ENCODE data around the gene GIPC3.

The GIPC3 gene, protein sequence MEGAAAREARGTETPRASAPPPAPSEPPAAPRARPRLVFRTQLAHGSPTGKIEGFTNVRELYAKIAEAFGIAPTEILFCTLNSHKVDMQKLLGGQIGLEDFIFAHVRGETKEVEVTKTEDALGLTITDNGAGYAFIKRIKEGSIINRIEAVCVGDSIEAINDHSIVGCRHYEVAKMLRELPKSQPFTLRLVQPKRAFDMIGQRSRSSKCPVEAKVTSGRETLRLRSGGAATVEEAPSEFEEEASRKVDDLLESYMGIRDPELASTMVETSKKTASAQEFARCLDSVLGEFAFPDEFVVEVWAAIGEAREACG

DNA sequence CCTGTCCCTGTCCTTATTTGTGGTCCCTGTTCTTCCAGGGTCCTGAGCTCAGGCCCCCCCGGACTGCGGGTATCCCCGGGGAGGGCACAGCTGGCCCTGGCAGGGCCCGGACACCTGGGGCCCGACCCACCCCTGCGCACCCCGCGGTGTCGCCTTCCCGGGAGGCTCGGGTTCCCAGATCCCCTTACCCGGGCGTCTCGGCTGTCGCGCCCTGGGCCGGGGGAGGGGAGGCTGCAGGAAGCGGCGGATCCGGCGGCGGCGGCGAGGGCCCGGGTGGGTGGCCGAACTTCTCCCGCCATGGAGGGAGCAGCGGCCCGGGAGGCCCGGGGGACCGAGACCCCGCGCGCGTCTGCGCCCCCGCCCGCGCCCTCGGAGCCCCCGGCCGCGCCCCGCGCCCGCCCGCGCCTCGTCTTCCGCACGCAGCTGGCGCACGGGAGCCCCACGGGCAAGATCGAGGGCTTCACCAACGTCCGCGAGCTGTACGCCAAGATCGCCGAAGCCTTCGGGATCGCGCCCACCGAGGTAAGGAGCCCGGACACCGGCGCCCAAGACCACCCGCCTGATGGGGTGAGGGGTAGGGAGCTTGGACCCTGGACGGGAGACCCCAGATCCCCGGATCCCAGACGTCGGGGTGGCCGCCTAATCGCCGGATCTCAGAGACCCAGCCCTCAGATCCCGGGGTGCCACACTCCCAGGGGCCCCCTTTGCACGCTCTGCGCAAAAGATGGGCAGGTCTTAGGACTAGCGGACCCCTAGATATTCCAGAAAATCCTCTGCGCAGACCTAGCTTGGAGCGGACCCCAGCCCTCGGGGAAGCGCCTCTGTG is at the start of gene GIPC3:
Gene GIPC3, plus strand, starts transcription at position 178 of the 826 bp plus-strand sequence. Its CDS starts 120 bp downstream, at position 298.
- TF ChIP-seq, protein P1, sequence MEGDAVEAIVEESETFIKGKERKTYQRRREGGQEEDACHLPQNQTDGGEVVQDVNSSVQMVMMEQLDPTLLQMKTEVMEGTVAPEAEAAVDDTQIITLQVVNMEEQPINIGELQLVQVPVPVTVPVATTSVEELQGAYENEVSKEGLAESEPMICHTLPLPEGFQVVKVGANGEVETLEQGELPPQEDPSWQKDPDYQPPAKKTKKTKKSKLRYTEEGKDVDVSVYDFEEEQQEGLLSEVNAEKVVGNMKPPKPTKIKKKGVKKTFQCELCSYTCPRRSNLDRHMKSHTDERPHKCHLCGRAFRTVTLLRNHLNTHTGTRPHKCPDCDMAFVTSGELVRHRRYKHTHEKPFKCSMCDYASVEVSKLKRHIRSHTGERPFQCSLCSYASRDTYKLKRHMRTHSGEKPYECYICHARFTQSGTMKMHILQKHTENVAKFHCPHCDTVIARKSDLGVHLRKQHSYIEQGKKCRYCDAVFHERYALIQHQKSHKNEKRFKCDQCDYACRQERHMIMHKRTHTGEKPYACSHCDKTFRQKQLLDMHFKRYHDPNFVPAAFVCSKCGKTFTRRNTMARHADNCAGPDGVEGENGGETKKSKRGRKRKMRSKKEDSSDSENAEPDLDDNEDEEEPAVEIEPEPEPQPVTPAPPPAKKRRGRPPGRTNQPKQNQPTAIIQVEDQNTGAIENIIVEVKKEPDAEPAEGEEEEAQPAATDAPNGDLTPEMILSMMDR (IDR thresholded peaks at IDR 0.05; ENCODE audit: control insufficient read depth, extremely low read depth, insufficient read depth): no peak
- no peak within 1 kb of the TSS for H3K4me3 ChIP-seq (ENCODE audit: low read depth, low read length)
- DNase-seq (ENCODE audit: low read depth): no peak

DNA sequence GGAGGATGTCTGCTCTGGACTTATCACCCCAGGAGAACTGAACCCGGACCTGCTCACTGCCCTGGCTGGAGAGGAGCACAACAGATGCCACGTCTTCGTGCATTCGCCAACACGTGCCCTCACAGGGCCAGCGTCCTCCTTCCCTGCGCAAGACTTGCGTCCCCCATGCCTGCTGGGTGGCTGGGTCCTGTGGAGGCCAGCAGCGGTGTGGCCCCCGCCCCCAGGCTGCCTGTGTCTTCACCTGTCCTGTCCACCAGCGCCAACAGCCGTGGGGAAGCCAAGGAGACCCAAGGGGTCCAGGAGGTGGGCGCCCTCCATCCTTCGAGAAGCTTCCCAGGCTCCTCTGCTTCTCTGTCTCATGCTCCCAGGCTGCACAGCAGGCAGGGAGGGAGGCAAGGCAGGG is 49.7 kb upstream of the GIPC3 start:
- TF ChIP-seq, protein P1 (IDR thresholded peaks at IDR 0.05; ENCODE audit: control insufficient read depth, extremely low read depth, insufficient read depth): no peak
- no peak for DNase-seq (ENCODE audit: low read depth)
- no peak overlapping the region for H3K4me3 ChIP-seq (ENCODE audit: low read depth, low read length)

DNA sequence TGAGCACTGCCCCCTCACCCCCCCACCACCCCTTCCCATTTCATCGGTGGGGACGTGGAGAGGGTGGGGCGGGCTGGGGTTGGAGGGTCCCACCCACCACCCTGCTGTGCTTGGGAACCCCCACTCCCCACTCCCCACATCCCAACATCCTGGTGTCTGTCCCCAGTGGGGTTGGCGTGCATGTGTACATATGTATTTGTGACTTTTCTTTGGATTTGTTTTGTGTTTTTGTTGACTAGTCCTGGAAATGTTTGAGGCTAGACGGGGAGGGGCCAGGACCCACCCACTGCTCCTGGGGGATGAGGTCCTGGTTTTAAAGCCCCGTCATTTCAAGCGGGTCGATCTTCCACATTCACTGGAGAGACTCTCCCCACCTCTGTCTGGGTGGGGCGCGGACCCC is 49.3 kb upstream of the GIPC3 start:
- TF ChIP-seq, protein P1 (IDR thresholded peaks at IDR 0.05; ENCODE audit: control insufficient read depth, extremely low read depth, insufficient read depth): no peak
- DNase-seq (ENCODE audit: low read depth): no peak

DNA sequence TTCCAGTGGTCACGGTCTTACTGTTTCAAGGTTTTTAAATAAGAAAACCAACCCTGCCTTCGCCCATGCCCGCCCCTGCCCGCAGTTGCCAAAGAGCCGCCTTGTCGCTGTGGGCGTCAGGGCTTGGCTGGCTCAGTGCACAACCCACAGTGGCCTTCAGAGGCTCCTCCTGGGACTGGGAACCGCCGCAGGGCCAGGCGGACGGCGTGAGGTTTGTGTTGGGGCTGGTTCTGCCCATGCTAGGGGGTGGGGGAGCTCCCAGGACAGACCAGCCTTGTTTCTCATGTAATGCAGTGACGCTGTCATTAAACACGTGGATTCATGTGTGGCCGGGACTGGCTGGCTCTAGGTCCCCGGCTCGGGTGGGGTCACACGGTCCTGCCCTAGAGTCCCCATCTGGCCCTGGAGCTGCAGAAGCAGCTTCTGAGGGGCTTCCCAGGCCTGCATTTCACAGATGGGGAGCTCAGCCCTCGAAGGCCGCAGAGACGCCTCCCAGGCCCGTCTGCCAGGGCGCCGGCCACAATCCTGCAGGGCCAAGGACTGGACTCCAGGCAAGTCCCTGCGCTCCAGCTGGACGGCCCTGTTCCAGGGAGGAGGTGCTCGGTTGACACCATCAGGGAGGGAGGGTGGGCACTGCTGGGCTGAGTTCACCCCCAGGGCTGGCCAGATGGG is 48.7 kb upstream of the GIPC3 start:
- no peak for DNase-seq (ENCODE audit: low read depth)
- TF ChIP-seq, protein P1 (IDR thresholded peaks at IDR 0.05; ENCODE audit: control insufficient read depth, extremely low read depth, insufficient read depth): no peak
- no peak overlapping the region for H3K4me3 ChIP-seq (ENCODE audit: low read depth, low read length)

More for the DNA sequence above, 49.3 kb upstream of the GIPC3 start:
- no peak overlapping the region for H3K4me3 ChIP-seq (ENCODE audit: low read depth, low read length)

DNA sequence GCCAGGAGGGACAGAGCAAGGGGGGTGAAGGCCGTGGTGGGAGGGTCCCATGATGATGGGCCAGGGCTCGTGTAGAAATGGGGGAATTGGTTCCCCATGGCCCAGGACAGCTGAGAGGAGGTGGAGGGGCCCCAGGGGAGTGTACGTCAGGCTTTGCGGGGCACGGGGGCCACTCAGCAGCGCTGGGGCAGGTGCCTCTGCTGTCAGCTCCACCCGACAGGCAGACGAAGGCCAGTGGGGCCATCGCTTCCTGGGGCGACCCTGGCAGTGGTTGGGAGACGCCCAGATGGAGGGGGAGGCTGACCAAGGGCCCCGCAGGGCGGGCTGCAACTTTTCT is 48.2 kb upstream of the GIPC3 start:
- H3K4me3 ChIP-seq (ENCODE audit: low read depth, low read length): no peak overlapping the region
- DNase-seq (ENCODE audit: low read depth): no peak
- TF ChIP-seq, protein P1 (IDR thresholded peaks at IDR 0.05; ENCODE audit: control insufficient read depth, extremely low read depth, insufficient read depth): no peak

DNA sequence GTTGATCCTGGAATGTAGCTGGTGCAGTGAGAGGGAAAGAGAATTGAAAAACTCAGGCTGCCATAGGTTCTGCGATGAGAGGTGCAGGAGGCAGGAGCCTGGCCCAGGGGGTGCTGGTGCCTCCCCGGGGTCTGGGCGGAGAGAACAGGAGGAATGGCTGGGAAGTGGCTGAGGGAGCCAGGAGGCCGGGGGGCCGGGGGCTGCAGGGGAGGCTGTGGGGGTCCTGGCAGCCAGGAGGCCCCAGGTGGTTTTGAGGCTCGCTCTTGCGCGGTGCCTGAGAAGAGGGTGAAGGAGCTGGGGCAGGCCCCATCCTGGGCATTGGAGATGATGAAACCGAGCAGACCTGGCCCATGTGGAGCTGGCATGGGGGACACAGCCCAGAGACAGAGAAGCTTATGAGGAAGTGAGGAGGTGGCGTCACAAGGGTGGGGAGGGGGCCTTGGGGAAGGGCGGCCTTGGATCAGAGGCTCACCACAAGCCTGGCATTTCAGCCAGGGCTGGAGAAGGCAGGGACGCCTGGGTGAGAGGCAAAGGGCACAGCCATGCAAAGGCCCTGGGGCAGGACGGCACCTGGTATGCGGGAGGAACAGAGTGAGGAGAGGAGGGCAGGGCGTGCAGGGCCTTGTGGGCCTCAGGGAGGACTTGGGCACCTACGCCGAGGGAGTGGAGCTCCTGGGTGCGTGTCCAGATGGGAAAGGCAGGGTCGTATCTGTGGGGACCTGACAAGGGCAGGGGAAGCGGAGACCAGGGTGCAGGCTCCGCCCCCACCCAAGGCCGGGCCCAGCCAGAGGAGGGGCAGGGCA is 47.6 kb upstream of the GIPC3 start:
- TF ChIP-seq, protein P1 (IDR thresholded peaks at IDR 0.05; ENCODE audit: control insufficient read depth, extremely low read depth, insufficient read depth): no peak
- no peak overlapping the region for H3K4me3 ChIP-seq (ENCODE audit: low read depth, low read length)
- no peak for DNase-seq (ENCODE audit: low read depth)
